NCI-H774 (cell line): Measurements from ENCODE around the gene NOP53.
"Not testable (repeated sequence)": the region's sequence is repeated elsewhere in the genome, so short reads cannot be mapped to it uniquely, and the experiment has no call there.

ENCODE experiments used
- DNase-seq: peaks from one replicate; lab custom pipeline; 2025; lab: John Stamatoyannopoulos, UW

The NOP53 gene

DNA sequence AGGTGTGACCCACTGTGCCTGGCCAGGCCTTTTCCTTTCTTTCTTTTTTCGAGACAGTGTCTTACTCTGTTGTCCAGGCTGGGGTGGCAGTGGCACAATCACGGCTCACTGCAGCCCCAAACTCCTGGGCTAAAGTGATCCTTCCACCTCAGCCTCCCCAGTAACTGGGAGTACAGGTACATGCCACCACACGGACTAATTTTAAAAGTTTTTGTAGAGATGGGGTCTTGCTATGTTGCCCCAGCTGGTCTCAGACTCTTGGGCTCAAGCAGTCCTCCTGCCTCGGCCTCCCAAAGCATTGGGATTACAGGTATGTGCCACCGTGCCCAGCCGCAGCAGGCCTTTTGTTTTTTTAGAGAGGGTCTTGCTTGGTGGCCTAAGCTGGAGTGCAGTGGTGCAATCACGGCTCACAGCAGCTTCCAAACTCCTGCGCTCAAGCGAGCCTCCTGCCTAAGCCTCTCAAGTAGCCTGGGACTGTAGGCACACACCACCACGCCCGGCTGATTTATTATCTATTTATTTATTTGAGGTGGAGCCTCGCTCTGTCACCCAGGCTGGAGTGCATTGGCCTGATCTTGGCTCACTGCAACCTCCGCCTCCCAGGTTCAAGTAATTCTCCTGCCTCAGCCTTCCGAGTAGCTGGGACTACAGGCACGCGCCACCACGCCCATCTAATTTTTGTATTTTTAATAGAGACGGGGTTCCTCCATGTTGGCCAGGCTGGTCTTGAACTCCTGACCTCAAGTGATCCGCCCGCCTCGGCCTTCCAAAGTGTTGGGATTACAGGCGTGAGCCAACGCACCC is 32.1 kb downstream of the NOP53 start:
- not testable (repeated sequence) for DNase-seq

GRCh38 chr19:47778049-47778953 is 33.0 kb downstream of the NOP53 start, which contains the start of gene SELENOW:
SELENOW (plus strand) TSS chr19:47778703; CDS start chr19:47778786, 83 bp downstream.
- peak; percentile 79 for DNase-seq

- no peak for DNase-seq
Measured at GRCh38 chr19:47778954-47779351, 33.6 kb downstream of the NOP53 start.

- no peak for DNase-seq
Measured at GRCh38 chr19:47779524-47780214, 34.3 kb downstream of the NOP53 start.

GRCh38 chr19:47780215-47780551 is 34.8 kb downstream of the NOP53 start:
- DNase-seq: no peak

DNA sequence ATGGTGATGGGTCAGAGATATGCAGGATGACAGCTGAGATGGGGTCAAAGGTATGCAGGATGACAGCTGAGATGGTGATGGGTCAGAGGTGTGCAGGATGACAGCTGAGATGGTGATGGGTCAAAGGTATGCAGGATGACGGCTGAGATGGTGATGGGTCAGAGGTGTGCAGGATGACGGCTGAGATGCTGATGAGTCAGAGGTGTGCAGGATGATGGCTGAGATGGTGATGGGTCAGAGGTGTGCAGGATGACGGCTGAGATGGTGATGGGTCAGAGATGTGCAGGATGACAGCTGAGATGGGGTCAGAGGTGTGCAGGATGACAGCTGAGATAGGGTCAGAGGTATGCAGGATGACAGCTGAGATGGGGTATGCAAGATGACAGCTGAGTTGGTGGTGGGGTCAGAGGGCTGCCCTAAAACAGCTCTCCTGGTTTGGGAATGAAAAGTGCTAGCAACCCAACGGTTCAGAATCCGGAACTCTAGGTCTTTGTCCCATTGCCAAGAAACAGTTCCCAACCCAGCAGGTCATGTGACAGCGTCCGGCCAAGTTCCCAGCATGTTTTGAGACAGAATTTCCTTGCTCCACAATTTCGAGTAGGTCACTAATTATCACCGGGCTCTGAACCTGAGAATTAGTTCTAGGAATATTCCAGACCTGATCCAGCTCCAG is 36.4 kb downstream of the NOP53 start:
- DNase-seq: no peak

GRCh38 chr19:47786566-47786965 is 41.2 kb downstream of the NOP53 start:
- DNase-seq: no peak

DNA sequence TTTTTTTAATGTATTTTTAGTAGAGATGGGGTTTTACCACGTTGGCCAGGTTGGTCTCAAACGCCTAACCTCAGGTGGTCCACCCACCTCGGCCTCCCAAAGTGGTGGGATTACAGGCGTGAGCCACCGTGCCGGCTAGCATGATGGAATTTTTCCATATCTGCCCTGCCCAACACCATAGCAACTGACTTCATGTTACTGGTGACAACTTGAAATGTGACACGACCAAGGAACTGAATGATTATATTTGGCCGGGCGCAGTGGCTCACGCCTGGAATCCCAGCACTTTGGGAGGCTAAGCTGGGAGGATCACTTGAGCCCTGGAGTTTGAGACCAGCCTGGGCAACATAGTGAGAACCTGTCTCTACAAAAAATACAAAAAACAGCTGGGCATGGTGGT is 42.0 kb downstream of the NOP53 start:
- not testable (repeated sequence) for DNase-seq

DNA sequence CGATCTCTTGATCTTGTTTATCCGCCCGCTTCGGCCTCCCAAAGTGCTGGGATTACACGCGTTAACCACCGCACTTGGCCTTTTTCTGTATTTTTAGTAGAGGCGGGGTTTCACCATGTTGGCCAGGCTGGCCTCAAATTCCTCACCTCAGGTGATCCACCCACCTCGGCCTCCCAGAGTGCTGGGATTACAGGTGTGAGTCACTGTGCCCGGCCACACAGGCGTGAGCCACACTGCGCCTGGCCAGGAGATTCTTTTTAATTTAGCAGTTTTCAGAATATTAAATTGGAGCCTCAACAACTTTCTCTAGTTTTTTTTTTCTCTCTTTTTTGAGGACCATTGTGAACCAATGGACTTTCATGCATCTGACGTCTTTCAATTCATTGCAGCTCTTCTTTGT is 44.5 kb downstream of the NOP53 start:
- DNase-seq: not testable (repeated sequence)

- DNase-seq: peak; percentile 49
Measured at GRCh38 chr19:47790398-47790814, 45.1 kb downstream of the NOP53 start.

DNA sequence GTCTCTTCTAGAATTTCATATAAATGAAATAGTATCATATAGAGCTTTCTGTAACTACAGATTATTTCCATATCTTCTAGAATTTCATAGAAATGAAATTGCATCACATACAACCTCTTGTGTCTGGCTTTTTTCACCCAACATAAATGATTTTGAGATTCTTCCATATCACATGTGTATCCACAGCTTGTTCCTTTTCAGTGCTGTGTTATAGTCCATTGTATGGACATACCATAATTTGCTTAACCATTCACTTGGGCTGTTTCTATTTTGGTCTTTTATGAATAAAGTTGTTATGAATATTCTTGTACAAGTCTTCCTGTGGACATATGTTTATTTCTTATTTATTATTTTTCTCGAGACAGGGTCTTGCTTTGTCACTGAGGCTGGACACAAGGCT is 47.3 kb downstream of the NOP53 start:
- DNase-seq: no peak

DNA sequence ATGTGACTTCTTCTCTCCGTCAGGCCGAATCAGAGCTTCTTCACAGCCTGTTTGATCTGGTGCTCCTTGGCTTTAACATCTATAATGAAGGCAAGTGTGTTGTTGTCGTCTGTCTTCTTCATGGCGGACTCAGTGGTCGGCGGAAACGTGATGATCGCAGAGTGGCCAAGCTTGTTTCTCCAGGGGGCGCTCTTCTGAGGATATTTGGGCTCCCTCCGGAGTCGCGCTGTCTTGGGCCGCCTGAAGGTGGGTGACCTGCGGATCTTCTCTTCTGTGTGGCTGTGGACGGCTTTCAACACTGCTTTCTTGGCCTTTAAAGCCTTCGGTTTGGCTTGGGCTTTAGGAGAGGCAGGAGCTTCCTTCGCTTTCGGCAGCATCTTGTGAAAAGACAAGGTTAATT is 49.2 kb downstream of the NOP53 start:
- DNase-seq: no peak

DNA sequence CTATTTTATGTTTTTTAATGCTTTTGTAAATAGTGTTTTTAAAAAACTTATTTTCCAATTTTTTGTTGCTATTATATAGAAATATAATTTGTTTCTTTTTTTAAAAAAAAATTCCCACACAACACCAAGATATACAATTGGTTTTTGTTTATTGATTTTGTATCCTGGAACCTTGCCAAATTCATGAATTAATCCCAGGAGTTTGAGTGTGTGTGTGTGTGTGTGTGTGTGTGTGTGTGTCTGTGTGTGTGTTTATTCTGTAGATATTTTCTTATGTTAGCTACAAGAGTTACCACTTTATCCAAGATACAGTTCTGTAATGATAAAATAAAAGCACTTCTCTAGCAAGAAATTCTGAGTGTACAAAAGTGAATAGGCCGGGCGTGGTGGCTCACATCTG is 51.4 kb downstream of the NOP53 start:
- DNase-seq: no peak

GRCh38 chr19:47797996-47798903 is 52.9 kb downstream of the NOP53 start:
- DNase-seq: no peak

DNA sequence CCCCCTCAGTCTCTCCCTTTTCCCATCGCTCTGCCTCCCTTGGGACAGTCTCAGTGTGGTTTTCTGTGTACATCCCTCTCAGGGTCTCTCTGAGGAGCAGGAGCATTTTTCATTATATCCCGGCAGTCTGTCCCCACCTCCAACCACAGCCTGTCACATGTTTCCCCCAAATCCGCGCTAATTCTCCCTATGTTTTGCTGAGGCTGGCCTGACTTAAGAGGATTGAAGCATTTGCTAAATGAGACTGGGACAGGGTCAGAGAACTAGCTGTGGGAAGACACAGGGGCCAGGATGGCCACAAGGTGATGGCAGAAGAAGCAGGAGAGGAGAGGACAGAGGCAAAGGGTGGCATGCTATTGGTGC is 53.5 kb downstream of the NOP53 start:
- no peak for DNase-seq

DNA sequence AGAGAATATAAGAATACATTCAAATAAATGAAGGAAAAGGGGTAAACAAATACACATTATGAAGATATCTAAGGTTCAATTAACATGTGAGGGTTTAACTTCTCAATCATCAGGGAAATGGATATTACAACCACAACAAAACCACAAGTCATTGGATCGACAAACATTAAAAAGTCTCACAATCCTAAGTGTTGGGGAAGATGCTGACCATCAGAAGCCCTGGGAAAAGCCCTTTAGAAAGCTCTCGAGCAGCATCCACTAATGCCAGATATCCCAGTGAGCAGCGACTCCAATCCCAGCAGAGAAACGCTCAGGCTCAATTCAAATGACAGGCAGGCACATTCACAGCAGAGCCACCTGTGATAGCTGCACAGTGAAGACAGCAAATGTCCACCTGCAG is 55.9 kb downstream of the NOP53 start:
- no peak for DNase-seq

- DNase-seq: no peak
Measured at GRCh38 chr19:47802521-47803043, 57.2 kb downstream of the NOP53 start.

DNA sequence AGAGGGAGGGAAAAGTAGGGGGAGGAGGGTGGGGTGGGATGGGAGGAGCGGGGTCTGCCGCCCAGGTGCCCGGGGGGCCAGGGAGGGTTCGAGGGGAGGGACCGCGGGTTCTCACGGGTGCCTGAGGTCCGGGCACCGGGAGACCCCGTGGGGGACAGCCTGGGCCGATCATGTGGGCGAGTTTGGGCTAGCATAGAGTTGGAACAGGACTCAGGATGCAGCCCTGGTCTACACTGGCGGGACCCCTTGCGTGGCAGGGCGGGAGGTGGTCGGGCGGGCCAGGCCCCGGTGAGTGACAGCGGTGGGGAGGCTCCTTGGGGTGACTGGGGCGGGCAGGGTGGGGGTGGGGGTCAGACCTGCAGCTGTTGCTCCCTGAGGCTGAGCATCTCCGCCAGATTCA is 57.8 kb downstream of the NOP53 start:
- DNase-seq: not testable (repeated sequence)

DNA sequence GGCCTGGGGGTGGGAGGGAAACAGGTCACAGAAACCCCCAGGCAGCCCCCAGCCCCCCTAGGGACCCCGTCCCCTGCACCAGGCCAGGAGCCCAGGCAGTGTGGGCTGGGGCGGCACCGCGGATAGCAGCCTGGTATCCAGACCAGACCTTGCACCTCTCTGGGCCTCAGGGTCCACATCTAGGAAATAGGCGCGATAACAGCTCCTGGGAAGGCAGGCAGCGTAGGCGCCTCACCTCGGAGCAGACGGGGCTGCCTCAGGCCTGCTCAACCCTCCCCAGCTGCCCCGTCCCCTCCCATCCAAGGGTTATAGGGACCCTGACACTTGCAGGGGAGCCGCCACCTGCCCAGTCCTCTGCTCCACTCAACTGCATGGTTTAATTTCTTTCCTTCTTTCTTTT is 58.3 kb downstream of the NOP53 start:
- DNase-seq: not testable (repeated sequence)

GRCh38 chr19:47804451-47804850 is 59.1 kb downstream of the NOP53 start, which contains the start of gene TPRX1:
TPRX1 (minus strand) TSS chr19:47804551; CDS start chr19:47804539, 12 bp downstream.
- DNase-seq: not testable (repeated sequence)
